VCaP (cell line): ENCODE results near the gene CDH4.

ENCODE experiments used
- H3K27ac ChIP-seq: fragments of 450-650 bp; 2 replicates; pipeline ENCODE4 v1.5.1; 2017
- CTCF ChIP-seq: fragments of 450-650 bp; conservative IDR thresholded peaks from 2 replicates; pipeline ENCODE4 v1.5.1; 2017; ENCODE audit warnings: mild to moderate bottlenecking, moderate library complexity

Gene CDH4

GRCh38 chr20:61832181-61832580 lies 580.1 kb downstream of the CDH4 start:
- no peak overlapping the region for H3K27ac ChIP-seq
- TF ChIP-seq CTCF = no peak

- H3K27ac ChIP-seq = no peak overlapping the region
- no peak for TF ChIP-seq CTCF
Measured at GRCh38 chr20:61833807-61834610, 581.9 kb downstream of the CDH4 start.

- no peak overlapping the region for H3K27ac ChIP-seq
- TF ChIP-seq CTCF = no peak
Measured at GRCh38 chr20:61835301-61835700, 583.2 kb downstream of the CDH4 start.

- H3K27ac ChIP-seq = no peak overlapping the region
- TF ChIP-seq CTCF = no peak
Measured at GRCh38 chr20:61835791-61836350, 583.8 kb downstream of the CDH4 start.

- no peak for TF ChIP-seq CTCF
- no peak overlapping the region for H3K27ac ChIP-seq
Measured at GRCh38 chr20:61837200-61837599, 585.1 kb downstream of the CDH4 start.

- no peak for TF ChIP-seq CTCF
- H3K27ac ChIP-seq = no peak overlapping the region
Measured at GRCh38 chr20:61839223-61839911, 587.3 kb downstream of the CDH4 start.

GRCh38 chr20:61839912-61840778 lies 588.1 kb downstream of the CDH4 start:
- no peak overlapping the region for H3K27ac ChIP-seq
- no peak for TF ChIP-seq CTCF
